CD4-positive, alpha-beta T cell treated with Interleukin-15 for 1 hour (primary cell): ENCODE data around the gene CAMTA1.

ENCODE experiments used
- DNase-seq: peaks from one replicate; pipeline ENCODE4 v3.0.0-alpha.2; 2020

Gene CAMTA1

GRCh38 chr1:6885426-6885825 is 100.2 kb downstream of the CAMTA1 start:
- DNase-seq, result no peak

- DNase-seq, result no peak
Observed at GRCh38 chr1:6886523-6886922, 101.3 kb downstream of the CAMTA1 start.

- no peak for DNase-seq
Observed at GRCh38 chr1:6888268-6888667, 103.0 kb downstream of the CAMTA1 start.

- DNase-seq, result no peak
Observed at GRCh38 chr1:6888870-6889269, 103.6 kb downstream of the CAMTA1 start.

GRCh38 chr1:6889875-6890480 is 104.7 kb downstream of the CAMTA1 start:
- DNase-seq, result peak; percentile 33

- no peak for DNase-seq
Observed at GRCh38 chr1:6890686-6891085, 105.4 kb downstream of the CAMTA1 start.

- DNase-seq, result no peak
Observed at GRCh38 chr1:6891781-6892579, 106.7 kb downstream of the CAMTA1 start.

- DNase-seq, result no peak
Observed at GRCh38 chr1:6893388-6893787, 108.1 kb downstream of the CAMTA1 start.

GRCh38 chr1:6897138-6897537 is 111.9 kb downstream of the CAMTA1 start:
- no peak for DNase-seq

- DNase-seq, result no peak
Observed at GRCh38 chr1:6898974-6899539, 113.8 kb downstream of the CAMTA1 start.

- DNase-seq, result no peak
Observed at GRCh38 chr1:6899621-6900020, 114.4 kb downstream of the CAMTA1 start.

GRCh38 chr1:6902153-6902552 is 116.9 kb downstream of the CAMTA1 start:
- no peak for DNase-seq

- no peak for DNase-seq
Observed at GRCh38 chr1:6904476-6905170, 119.4 kb downstream of the CAMTA1 start.

- no peak for DNase-seq
Observed at GRCh38 chr1:6905331-6905730, 120.1 kb downstream of the CAMTA1 start.

GRCh38 chr1:6905790-6906189 is 120.5 kb downstream of the CAMTA1 start:
- no peak for DNase-seq

GRCh38 chr1:6906783-6907182 is 121.5 kb downstream of the CAMTA1 start:
- no peak for DNase-seq

- no peak for DNase-seq
Observed at GRCh38 chr1:6907201-6907600, 121.9 kb downstream of the CAMTA1 start.

GRCh38 chr1:6907676-6908434 is 122.6 kb downstream of the CAMTA1 start:
- DNase-seq, result no peak

- DNase-seq, result no peak
Observed at GRCh38 chr1:6909401-6909800, 124.1 kb downstream of the CAMTA1 start.

- DNase-seq, result no peak
Observed at GRCh38 chr1:6909857-6910256, 124.6 kb downstream of the CAMTA1 start.

- no peak for DNase-seq
Observed at GRCh38 chr1:6911021-6911941, 126.0 kb downstream of the CAMTA1 start.

GRCh38 chr1:6911974-6912373 is 126.7 kb downstream of the CAMTA1 start:
- DNase-seq, result no peak
